K562 (cell line): ENCODE measurements around the gene FOXB2. TPM values are rescaled to one million over a fixed set of nuclear protein-coding genes. Genes with fewer than 3 reads are reported as not detected.

Source experiments
- ATAC-seq: fragments of 200-7000 bp; cut with Tn5 transposase; 3 replicates; pipeline ENCODE4 v1.9.1; 2020; ENCODE audit warnings: moderate library complexity
- BruUV-seq: library from RNA; stranded (reverse); fragments of 400-500 nt; replicated peaks from 2 replicates; lab custom pipeline; 2021; lab: Mats Ljungman, UMichigan
- CTCF ChIA-PET: fragments of 300-600 bp; formaldehyde crosslinking; extraction: SDS; loops from one replicate; lab custom pipeline; 2021; ENCODE audit warnings: low intra/inter-chr PET ratio; lab: Yijun Ruan, JAX
- POLR2A ChIA-PET: fragments of 300-600, 350-650 bp; sonication (Branson Sonifier 250); formaldehyde crosslinking; extraction: SDS; loops from one replicate; lab custom pipeline; 2021; ENCODE audit warnings: antibody characterized with exemption, inconsistent platforms; lab: Yijun Ruan, JAX
- DNase-seq, 4 experiments: peaks; one replicate each; pipeline versions ENCODE4 v3.0.0 to v3.0.0-alpha.2; 2011 to 2018; ENCODE audit warnings: low spot score in 3 of 4, mixed read lengths in 3 of 4; ENCODE audit errors: extremely low read depth in 1 of 4
- FAIRE-seq: peaks from 2 replicates; lab custom pipeline; 2011; peaks lifted over from hg19 to GRCh38; lab: Jason Lieb, UNC
- H2AFZ ChIP-seq: 2 replicates; pipeline ENCODE4 v1.6.0; 2011; ENCODE audit warnings: low read depth, low read length, control low read depth, inconsistent platforms
- H3K27ac ChIP-seq: fragments of 200-600 bp; 3 replicates; pipeline ENCODE4 v1.8.0; 2011; ENCODE audit warnings: low read depth, mild to moderate bottlenecking, control low read depth, inconsistent platforms, low read length, moderate library complexity, mixed read lengths; ENCODE audit errors: extremely low read depth
- H3K27me3 ChIP-seq, 2 experiments: fragments of 300-600 bp in 1 of 2; 2 replicates in 1 of 2; 3 replicates in 1 of 2; pipeline versions ENCODE4 v1.6.0 to v1.8.0; 2011; ENCODE audit warnings: inconsistent platforms in 2 of 2, low read length in 2 of 2, mild to moderate bottlenecking in 1 of 2, mixed read lengths in 1 of 2, moderate library complexity in 1 of 2; ENCODE audit not compliant: control insufficient read depth in 2 of 2, insufficient read depth in 2 of 2
- H3K36me3 ChIP-seq: fragments of 300-600 bp; 3 replicates; pipeline ENCODE4 v1.8.0; 2011; ENCODE audit warnings: mild to moderate bottlenecking, low read length, inconsistent platforms; ENCODE audit not compliant: control insufficient read depth, insufficient read depth
- H3K4me1 ChIP-seq, 2 experiments: fragments of 200-600 bp in 1 of 2; replicated peaks in 1 of 2; 2 replicates in 1 of 2; 3 replicates in 1 of 2; pipeline versions ENCODE4 v1.5.1 to v1.8.0; 2011; ENCODE audit warnings: inconsistent platforms in 2 of 2, low read length in 2 of 2, mild to moderate bottlenecking in 1 of 2, mixed read lengths in 1 of 2, moderate library complexity in 1 of 2; ENCODE audit not compliant: control insufficient read depth in 2 of 2, insufficient read depth in 2 of 2
- H3K4me2 ChIP-seq: 2 replicates; pipeline ENCODE4 v1.6.1; 2011; ENCODE audit warnings: low read length, control low read depth, inconsistent platforms, mixed read lengths; ENCODE audit not compliant: insufficient read depth
- H3K4me3 ChIP-seq: fragments of 200-600 bp; sonication (generic), shearing (Covaris generic); 2 replicates; pipeline ENCODE4 v1.5.1; 2016; ENCODE audit warnings: control low read depth, inconsistent platforms
- H3K79me2 ChIP-seq: fragments of 200-600 bp; 3 replicates; pipeline ENCODE4 v1.8.0; 2011; ENCODE audit warnings: low read length, inconsistent platforms; ENCODE audit not compliant: control insufficient read depth, insufficient read depth
- H3K9ac ChIP-seq, 2 experiments: 2 replicates each; pipeline versions ENCODE4 v1.6.0 to v1.6.1; 2011; ENCODE audit warnings: low read depth in 2 of 2, low read length in 2 of 2, control low read depth in 1 of 2, inconsistent platforms in 1 of 2, mild to moderate bottlenecking in 1 of 2, mixed read lengths in 1 of 2; ENCODE audit not compliant: insufficient read depth in 1 of 2
- H3K9me1 ChIP-seq: one replicate; pipeline ENCODE4 v1.6.0; 2011; ENCODE audit warnings: inconsistent platforms, mild to moderate bottlenecking, low read length, moderate library complexity; ENCODE audit not compliant: control insufficient read depth, insufficient read depth
- H3K9me3 ChIP-seq: replicated peaks from 2 replicates; pipeline ENCODE4 v1.5.1; 2011; ENCODE audit warnings: low read depth, low read length, inconsistent platforms; ENCODE audit not compliant: control insufficient read depth, insufficient read depth
- H4K20me1 ChIP-seq: replicated peaks from 2 replicates; pipeline ENCODE4 v1.6.1; 2011; ENCODE audit warnings: low read length, inconsistent platforms, mixed read lengths; ENCODE audit not compliant: control insufficient read depth, insufficient read depth
- FOXP1 ChIP-seq: sonication (generic); formaldehyde crosslinking; IDR thresholded peaks from 2 replicates; pipeline ENCODE4 v1.8.0; 2022; ENCODE audit warnings: mild to moderate bottlenecking, missing genetic modification reagents
- PHTF2 ChIP-seq: fragments of 250-450 bp; sonication (Bioruptor Pico); IDR thresholded peaks from 2 replicates; pipeline ENCODE4 v1.5.0; 2021; ENCODE audit warnings: mild to moderate bottlenecking
- SAFB2 ChIP-seq: fragments of 200-400 bp; formaldehyde crosslinking; IDR thresholded peaks from 2 replicates; pipeline ENCODE4 v1.6.1; 2018; ENCODE audit warnings: borderline replicate concordance, low read length, low read depth, moderate library complexity; ENCODE audit not compliant: severe bottlenecking
- ZNF561 ChIP-seq: fragments of 450-650 bp; formaldehyde crosslinking; conservative IDR thresholded peaks from 2 replicates; pipeline ENCODE4 v1.4.0; 2020; ENCODE audit warnings: mild to moderate bottlenecking, moderate library complexity
- WGBS: fragments of 100-300 bp; shearing (Covaris generic); methylation state at CpG from one replicate; pipeline ENCODE4 v1.1.6; 2016; ENCODE audit warnings: low coverage, mixed read lengths; ENCODE audit not compliant: insufficient coverage; ENCODE audit errors: missing lambda C conversion rate; 5-methylcytosine and 5-hydroxymethylcytosine counted together
- in situ Hi-C: fragments of 300-500 bp; cut with MboI; formaldehyde crosslinking; loops from 4 replicates; pipeline ENCODE4 v1.15.0; 2018; ENCODE audit warnings: inconsistent platforms, mixed read lengths
- intact Hi-C: fragments of 100-400 bp; cut with micrococcal nuclease; formaldehyde crosslinking; loops from 2 replicates; pipeline ENCODE4 v1.14.2; 2022
- polyA plus RNA-seq, 8 experiments: library from polyadenylated mRNA; depleted of rRNA in 4 of 8; stranded (reverse) in 5 of 8; unstranded in 3 of 8; fragments of >200 nt; fragmentation: Nextera tagmentation in 2 of 8; fragmentation: Illumina TruSeq in 1 of 8; extraction: Ambion mirVana in 2 of 8; extraction: Trizol in 1 of 8; gene quantifications; 2 replicates each; pipeline versions ENCODE4 v1.2.1 to v1.2.3, GENCODE V29; 2011 to 2014; ENCODE audit warnings: inconsistent platforms in 1 of 8, missing spikeins in 1 of 8
- total RNA-seq, 7 experiments: library from RNA; depleted of rRNA in 6 of 7; stranded (reverse); fragments of >200 nt in 6 of 7; fragmentation: Illumina TruSeq in 2 of 7; extraction: Trizol in 2 of 7; gene quantifications; 2 replicates each; pipeline versions ENCODE4 v1.2.1 to v1.2.3, GENCODE V29; 2011 to 2021; ENCODE audit warnings: low replicate concordance in 1 of 7

The FOXB2 gene
- total and polyA plus RNA-seq, 9 of the 15 experiments (the other 6 are each of a cell fraction or from before 2014, with no cell fraction given), result not detected

DNA sequence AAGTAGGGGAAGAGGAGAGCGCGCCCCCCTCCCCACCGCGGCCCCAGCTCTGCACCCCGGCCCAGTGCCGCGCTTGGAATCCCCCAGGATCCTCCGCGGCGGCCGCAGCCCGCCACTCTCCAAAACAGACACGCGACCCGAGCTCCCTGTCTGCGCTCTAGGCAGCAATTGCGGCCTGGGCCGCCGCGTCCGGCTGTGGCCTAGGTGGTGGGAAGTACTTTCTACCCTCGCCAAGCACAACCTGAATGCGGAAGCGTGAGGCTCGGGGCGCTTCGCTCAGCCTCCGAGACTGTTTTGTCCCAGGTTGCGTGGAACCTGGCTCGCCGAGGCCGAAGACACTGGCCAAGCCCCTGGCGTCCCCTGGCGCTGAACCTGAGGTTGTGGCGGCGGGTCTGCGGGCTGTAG lies 3.3 kb upstream of the FOXB2 start:
- H3K36me3 ChIP-seq, result no peaks in the 10 kb centered on the region
- no peaks in the 10 kb centered on the region for H3K9me1 ChIP-seq
- WGBS, result under 1% methylated on average over 15 of the region's 37 CpGs
- H3K27me3 ChIP-seq, result peaks cover 0 to 71% of the 10 kb centered on the region in 2 experiments; a peak in 2 of 5 replicates
- H3K4me1 ChIP-seq, result peaks cover 0 to 5% of the 10 kb centered on the region in 2 experiments; a peak in 2 of 5 replicates
- CTCF ChIA-PET, result no interaction called here
- no peaks in the 10 kb centered on the region for H4K20me1 ChIP-seq
- no TSS peak for BruUV-seq
- H3K79me2 ChIP-seq, result no peaks in the 10 kb centered on the region
- H3K4me3 ChIP-seq, result no peak overlapping the region
- FAIRE-seq (no peak), DNase-seq (no peak), ATAC-seq (no peak)
- TF ChIP-seq ZNF561 (CRISPR knock-in tag), result no peak
- no peak for TF ChIP-seq SAFB2
- TF ChIP-seq PHTF2 (CRISPR knock-in tag), result no peak
- TF ChIP-seq FOXP1 (CRISPR knock-in tag), result no peak
- POLR2A ChIA-PET, result interaction anchor here (0.7 kb wide), 1 partner anchor 39 kb away, joined by 3 read pairs; no protein-coding TSS in a partner anchor
- H3K27ac ChIP-seq, result no peak overlapping the region
- in situ Hi-C loops, result no loop called here
- no peak overlapping the region for H2AFZ ChIP-seq
- no peaks in the 10 kb centered on the region for H3K9me3 ChIP-seq
- H3K9ac ChIP-seq, result no peak overlapping the region; a peak in 1 of 4 replicates
- intact Hi-C loops, result no loop called here
- H3K4me2 ChIP-seq, result no peak overlapping the region
